GM12878 (cell line): ENCODE data around the gene FUT7. TPM values are rescaled to one million over a fixed set of nuclear protein-coding genes. Genes with fewer than 3 reads are reported as not detected.

Experiments
- ATAC-seq: fragments of 200-7000 bp; cut with Tn5 transposase; 3 replicates; pipeline ENCODE4 v1.9.1; 2020; ENCODE audit warnings: mild to moderate bottlenecking, moderate library complexity
- BruUV-seq: library from RNA; stranded (reverse); fragments of 400-500 nt; replicated peaks from 2 replicates; lab custom pipeline; 2021; lab: Mats Ljungman, UMichigan
- CTCF ChIA-PET: fragments of 300-600 bp; sonication (Branson Sonifier 250); formaldehyde crosslinking; extraction: SDS; loops from one replicate; lab custom pipeline; 2021; ENCODE audit warnings: inconsistent platforms; lab: Yijun Ruan, JAX
- POLR2A ChIA-PET: fragments of 350-600 bp; formaldehyde crosslinking; extraction: SDS; loops from one replicate; lab custom pipeline; 2021; ENCODE audit warnings: inconsistent platforms; lab: Charles Lee
- RAD21 ChIA-PET: fragments of 300-600 bp; sonication (Branson Sonifier 250); formaldehyde crosslinking; loops from one replicate; lab custom pipeline; 2023; ENCODE audit warnings: antibody characterized with exemption; ENCODE audit not compliant: unreplicated experiment; lab: Charles Lee
- SMC1A ChIA-PET: fragments of 300-600 bp; sonication (Branson Sonifier 250); formaldehyde crosslinking; loops from one replicate; lab custom pipeline; 2023; ENCODE audit not compliant: unreplicated experiment, uncharacterized antibody; lab: Charles Lee
- DNase-seq: peaks from one replicate; pipeline ENCODE4 v3.0.0-alpha.2; 2011; ENCODE audit warnings: low read depth, low spot score
- FAIRE-seq: peaks from 3 replicates; lab custom pipeline; 2011; peaks lifted over from hg19 to GRCh38; lab: Jason Lieb, UNC
- H2AFZ ChIP-seq: 2 replicates; pipeline ENCODE4 v1.6.0; 2011; ENCODE audit warnings: low read depth, low read length, control low read depth; ENCODE audit not compliant: control insufficient read depth
- H3K27ac ChIP-seq: 2 replicates; pipeline ENCODE4 v1.5.1; 2011; ENCODE audit warnings: control low read depth; ENCODE audit not compliant: control insufficient read depth, insufficient read depth
- H3K27me3 ChIP-seq, 2 experiments: replicated peaks in 1 of 2; 2 replicates each; pipeline versions ENCODE4 v1.6.0 to v1.6.1; 2011; ENCODE audit warnings: low read length in 1 of 2; ENCODE audit not compliant: control insufficient read depth in 2 of 2, insufficient read depth in 2 of 2
- H3K36me3 ChIP-seq, 2 experiments: 2 replicates each; pipeline ENCODE4 v1.5.1; 2011; ENCODE audit warnings: low read length in 1 of 2; ENCODE audit not compliant: control insufficient read depth in 2 of 2, insufficient read depth in 2 of 2
- H3K4me1 ChIP-seq: 2 replicates; pipeline ENCODE4 v1.6.1; 2011; ENCODE audit warnings: mild to moderate bottlenecking, low read length, moderate library complexity, mixed read lengths; ENCODE audit not compliant: control insufficient read depth, insufficient read depth
- H3K4me2 ChIP-seq: 2 replicates; pipeline ENCODE4 v1.6.0; 2011; ENCODE audit warnings: control low read depth; ENCODE audit not compliant: control insufficient read depth, insufficient read depth
- H3K4me3 ChIP-seq: fragments of 200-600 bp; sonication (generic); 2 replicates; pipeline ENCODE4 v1.5.1; 2016
- H3K79me2 ChIP-seq: 2 replicates; pipeline ENCODE4 v1.6.0; 2011; ENCODE audit warnings: low read length; ENCODE audit not compliant: control insufficient read depth, insufficient read depth
- H3K9ac ChIP-seq: 2 replicates; pipeline ENCODE4 v1.8.0; 2011; ENCODE audit warnings: low read length, control low read depth, mixed read lengths; ENCODE audit not compliant: control insufficient read depth, insufficient read depth
- H3K9me3 ChIP-seq: replicated peaks from 3 replicates; pipeline ENCODE4 v1.5.1; 2011; ENCODE audit warnings: mild to moderate bottlenecking, low read length; ENCODE audit not compliant: control insufficient read depth, insufficient read depth
- H4K20me1 ChIP-seq: 2 replicates; pipeline ENCODE4 v1.6.0; 2011; ENCODE audit not compliant: control insufficient read depth, insufficient read depth
- ASH2L ChIP-seq: fragments of 300-600, 200-600 bp; sonication (generic); IDR thresholded peaks from 2 replicates; pipeline ENCODE4 v1.6.1; 2017; ENCODE audit warnings: low read depth, mild to moderate bottlenecking, borderline replicate concordance
- BHLHE40 ChIP-seq, 2 experiments: fragments of 450-650 bp in 1 of 2; IDR thresholded peaks; 2 replicates each; pipeline ENCODE4 v1.6.1; 2011 to 2017; ENCODE audit warnings: low read depth in 2 of 2, borderline replicate concordance in 1 of 2, improper control_type of control experiment in 1 of 2, low read length in 1 of 2, mild to moderate bottlenecking in 1 of 2
- CHD1 ChIP-seq: IDR thresholded peaks from 2 replicates; pipeline ENCODE4 v1.6.1; 2012; ENCODE audit warnings: low read depth, low read length, improper control_type of control experiment
- EZH2 ChIP-seq: IDR thresholded peaks from 2 replicates; pipeline ENCODE4 v1.6.1; 2012; ENCODE audit warnings: low read depth, mild to moderate bottlenecking, control low read depth, inconsistent platforms, low read length, borderline replicate concordance; ENCODE audit not compliant: control insufficient read depth
- FOXK2 ChIP-seq: fragments of 450-650 bp; IDR thresholded peaks from 2 replicates; pipeline ENCODE4 v1.6.1; 2017; ENCODE audit warnings: mild to moderate bottlenecking, moderate library complexity
- HDAC2 ChIP-seq: fragments of 200-600 bp; sonication (generic); IDR thresholded peaks from 2 replicates; pipeline ENCODE4 v1.6.1; 2017
- LARP7 ChIP-seq: fragments of 450-650 bp; IDR thresholded peaks from 2 replicates; pipeline ENCODE4 v1.6.1; 2017; ENCODE audit warnings: mild to moderate bottlenecking
- MEF2B ChIP-seq: fragments of 450-650 bp; IDR thresholded peaks from 2 replicates; pipeline ENCODE4 v1.6.1; 2018; ENCODE audit warnings: mild to moderate bottlenecking, moderate library complexity; ENCODE audit not compliant: partially characterized antibody, poor library complexity, severe bottlenecking
- NR2F1 ChIP-seq: fragments of 450-650 bp; conservative IDR thresholded peaks from 2 replicates; pipeline ENCODE4 v1.6.1; 2017; ENCODE audit warnings: mild to moderate bottlenecking
- PAX5 ChIP-seq: IDR thresholded peaks from 2 replicates; pipeline ENCODE4 v1.6.1; 2011; ENCODE audit warnings: low read depth, low read length, borderline replicate concordance
- RCOR1 ChIP-seq: conservative IDR thresholded peaks from 2 replicates; pipeline ENCODE4 v1.6.1; 2012; ENCODE audit warnings: low read depth, low read length, improper control_type of control experiment
- STAT3 ChIP-seq: IDR thresholded peaks from 2 replicates; pipeline ENCODE4 v1.6.1; 2011; ENCODE audit warnings: low read depth, low read length, improper control_type of control experiment
- YBX1 ChIP-seq: fragments of 450-650 bp; IDR thresholded peaks from 2 replicates; pipeline ENCODE4 v1.6.1; 2016; ENCODE audit warnings: antibody characterized with exemption
- ZNF622 ChIP-seq: fragments of 450-650 bp; IDR thresholded peaks from 2 replicates; pipeline ENCODE4 v1.6.1; 2017; ENCODE audit warnings: mild to moderate bottlenecking, inconsistent platforms
- ZSCAN29 ChIP-seq: fragments of 450-650 bp; IDR thresholded peaks from 2 replicates; pipeline ENCODE4 v1.6.1; 2017; ENCODE audit warnings: mild to moderate bottlenecking, moderate library complexity
- ZZZ3 ChIP-seq: IDR thresholded peaks from 2 replicates; pipeline ENCODE4 v1.6.1; 2011; ENCODE audit warnings: low read depth; ENCODE audit not compliant: control insufficient read depth, insufficient read length
- WGBS: methylation state at CpG from one replicate; pipeline ENCODE4 v1.1.6; 2016; ENCODE audit warnings: low lambda C conversion rate; ENCODE audit not compliant: insufficient replicate concordance, insufficient coverage; ENCODE audit errors: missing lambda C conversion rate; 5-methylcytosine and 5-hydroxymethylcytosine counted together
- in situ Hi-C: fragments of 300-500 bp; cut with MboI; formaldehyde crosslinking; loops from 9 replicates; pipeline ENCODE4 v1.14.3; 2018; ENCODE audit warnings: mixed read lengths
- intact Hi-C: fragments of 100-400 bp; cut with micrococcal nuclease; formaldehyde crosslinking; loops from one replicate; pipeline ENCODE4 v1.14.2; 2022; ENCODE audit not compliant: unreplicated experiment
- polyA plus RNA-seq, 11 experiments: library from polyadenylated mRNA; depleted of rRNA in 4 of 11; unstranded in 6 of 11; stranded (reverse) in 5 of 11; fragments of >200 nt; fragmentation: Nextera tagmentation in 4 of 11; fragmentation: Illumina TruSeq in 1 of 11; extraction: Ambion mirVana in 4 of 11; extraction: Trizol in 1 of 11; gene quantifications; 1 replicate in 1 of 11; 2 replicates in 10 of 11; pipeline versions ENCODE4 v1.2.1 to v1.2.3, GENCODE V29; 2011 to 2016; ENCODE audit warnings: inconsistent platforms in 2 of 11, missing spikeins in 2 of 11, low read depth in 1 of 11
- total RNA-seq, 4 experiments: library from RNA; depleted of rRNA in 3 of 4; stranded (reverse); fragments of >200 nt in 3 of 4; fragmentation: Illumina TruSeq in 1 of 4; extraction: Trizol in 1 of 4; gene quantifications; 2 replicates each; pipeline versions ENCODE4 v1.2.1 to v1.2.3, GENCODE V29; 2013 to 2021
- TF ChIP-seq, protein P1 (sequence below): IDR thresholded peaks from 2 replicates; pipeline ENCODE4 v1.6.1; 2011; ENCODE audit warnings: low read depth, mild to moderate bottlenecking, low read length, moderate library complexity, borderline replicate concordance; ENCODE audit errors: extremely low read depth
- TF ChIP-seq, protein P2 (sequence below): IDR thresholded peaks from 2 replicates; pipeline ENCODE4 v1.6.1; 2011; ENCODE audit warnings: mild to moderate bottlenecking, low read depth, low read length, moderate library complexity; ENCODE audit not compliant: insufficient replicate concordance
- TF ChIP-seq, protein P3 (sequence below): fragments of 450-650 bp; IDR thresholded peaks from 2 replicates; pipeline ENCODE4 v1.6.1; 2018; ENCODE audit warnings: borderline replicate concordance, mild to moderate bottlenecking; ENCODE audit not compliant: partially characterized antibody

The FUT7 gene
- total and polyA plus RNA-seq, 10 of the 15 experiments (the other 5 are each of a cell fraction or from before 2014, with no cell fraction given): 0.04 to 0.62 (median 0.20) TPM; not detected in 2

DNA sequence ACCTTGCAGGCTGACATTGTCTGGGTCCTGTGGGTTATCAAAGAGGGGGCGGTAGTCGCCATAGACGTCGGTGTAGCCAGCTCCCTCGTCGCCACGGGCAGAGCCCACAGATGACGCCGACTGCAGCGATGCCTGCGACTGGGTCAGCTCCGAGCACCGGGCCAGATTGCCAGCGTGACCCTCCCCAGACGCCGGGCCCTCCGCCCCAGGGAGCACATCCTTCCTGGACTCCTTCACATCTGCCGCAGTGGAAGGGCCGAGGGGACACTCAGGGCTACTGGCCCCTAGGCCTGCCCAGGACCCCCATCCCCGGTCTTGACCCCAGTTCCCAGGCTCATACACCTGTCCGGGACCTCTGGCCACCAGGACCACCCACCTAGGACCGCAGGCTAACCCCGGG, 17.7 kb downstream of the FUT7 start:
- ChIA-PET RAD21 (no interaction called here), SMC1A (no interaction called here), POLR2A (no interaction called here), CTCF (no interaction called here)
- Histone ChIP-seq H3K9me3 (no peaks in the 10 kb centered on the region; the same call in 2 of the 3 replicates), H3K9ac (no peak overlapping the region), H2AFZ (no peak overlapping the region), H3K27me3 (no peaks in the 10 kb centered on the region), H3K4me1 (no peaks in the 10 kb centered on the region), H4K20me1 (no peaks in the 10 kb centered on the region), H3K36me3 (no peaks in the 10 kb centered on the region), H3K4me2 (no peak overlapping the region), H3K27ac (no peak overlapping the region), H3K79me2 (no peaks in the 10 kb centered on the region), H3K4me3 (no peak overlapping the region)
- in situ Hi-C loops: no loop called here
- FAIRE-seq (no peak), ATAC-seq (no peak), DNase-seq (no peak)
- intact Hi-C loops: no loop called here
- 70% methylated on average over 15 of the region's 23 CpGs for WGBS
- BruUV-seq: no TSS peak
- TF ChIP-seq, protein P1, sequence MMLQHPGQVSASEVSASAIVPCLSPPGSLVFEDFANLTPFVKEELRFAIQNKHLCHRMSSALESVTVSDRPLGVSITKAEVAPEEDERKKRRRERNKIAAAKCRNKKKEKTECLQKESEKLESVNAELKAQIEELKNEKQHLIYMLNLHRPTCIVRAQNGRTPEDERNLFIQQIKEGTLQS: no peak
- no peak for TF ChIP-seq ZSCAN29
- no peak for TF ChIP-seq MEF2B
- no peak for TF ChIP-seq CHD1
- no peak for TF ChIP-seq EZH2
- no peak for TF ChIP-seq FOXK2
- TF ChIP-seq ASH2L: no peak
- TF ChIP-seq HDAC2: no peak
- no peak for TF ChIP-seq YBX1
- no peak for TF ChIP-seq LARP7
- TF ChIP-seq PAX5: no peak
- TF ChIP-seq, protein P2, sequence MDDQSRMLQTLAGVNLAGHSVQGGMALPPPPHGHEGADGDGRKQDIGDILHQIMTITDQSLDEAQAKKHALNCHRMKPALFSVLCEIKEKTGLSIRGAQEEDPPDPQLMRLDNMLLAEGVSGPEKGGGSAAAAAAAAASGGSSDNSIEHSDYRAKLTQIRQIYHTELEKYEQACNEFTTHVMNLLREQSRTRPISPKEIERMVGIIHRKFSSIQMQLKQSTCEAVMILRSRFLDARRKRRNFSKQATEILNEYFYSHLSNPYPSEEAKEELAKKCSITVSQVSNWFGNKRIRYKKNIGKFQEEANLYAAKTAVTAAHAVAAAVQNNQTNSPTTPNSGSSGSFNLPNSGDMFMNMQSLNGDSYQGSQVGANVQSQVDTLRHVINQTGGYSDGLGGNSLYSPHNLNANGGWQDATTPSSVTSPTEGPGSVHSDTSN: no peak
- TF ChIP-seq, protein P3, sequence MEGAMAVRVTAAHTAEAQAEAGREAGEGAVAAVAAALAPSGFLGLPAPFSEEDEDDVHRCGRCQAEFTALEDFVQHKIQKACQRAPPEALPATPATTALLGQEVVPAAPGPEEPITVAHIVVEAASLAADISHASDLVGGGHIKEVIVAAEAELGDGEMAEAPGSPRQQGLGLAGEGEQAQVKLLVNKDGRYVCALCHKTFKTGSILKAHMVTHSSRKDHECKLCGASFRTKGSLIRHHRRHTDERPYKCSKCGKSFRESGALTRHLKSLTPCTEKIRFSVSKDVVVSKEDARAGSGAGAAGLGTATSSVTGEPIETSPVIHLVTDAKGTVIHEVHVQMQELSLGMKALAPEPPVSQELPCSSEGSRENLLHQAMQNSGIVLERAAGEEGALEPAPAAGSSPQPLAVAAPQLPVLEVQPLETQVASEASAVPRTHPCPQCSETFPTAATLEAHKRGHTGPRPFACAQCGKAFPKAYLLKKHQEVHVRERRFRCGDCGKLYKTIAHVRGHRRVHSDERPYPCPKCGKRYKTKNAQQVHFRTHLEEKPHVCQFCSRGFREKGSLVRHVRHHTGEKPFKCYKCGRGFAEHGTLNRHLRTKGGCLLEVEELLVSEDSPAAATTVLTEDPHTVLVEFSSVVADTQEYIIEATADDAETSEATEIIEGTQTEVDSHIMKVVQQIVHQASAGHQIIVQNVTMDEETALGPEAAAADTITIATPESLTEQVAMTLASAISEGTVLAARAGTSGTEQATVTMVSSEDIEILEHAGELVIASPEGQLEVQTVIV: no peak
- no peak for TF ChIP-seq NR2F1
- no peak for TF ChIP-seq ZNF622
- TF ChIP-seq ZZZ3: no peak
- no peak for TF ChIP-seq STAT3
- TF ChIP-seq RCOR1: no peak
- no peak for TF ChIP-seq BHLHE40 (IDR thresholded peaks at IDR 0.05; ENCODE audit: borderline replicate concordance in 1 of 2, low read depth in 2 of 2, low read length in 1 of 2)
